Thyroid gland (tissue), 4 donors: Measurements from ENCODE around the gene PRKRIP1.
"Not testable (repeated sequence)": the region's sequence is repeated elsewhere in the genome, so short reads cannot be mapped to it uniquely, and the experiment has no call there.

Experiments used
- CTCF ChIP-seq, 6 experiments: fragments of 200-600 bp in 3 of 6; fragments of 450-650 bp in 3 of 6; sonication (generic) in 3 of 6; IDR thresholded peaks; one replicate each; pipeline ENCODE4 v1.5.1; 2016 to 2019; ENCODE audit warnings: antibody characterized with exemption in 6 of 6, mild to moderate bottlenecking in 2 of 6, inconsistent platforms in 1 of 6, moderate library complexity in 1 of 6
- POLR2A ChIP-seq, 2 donors: fragments of 450-650 bp; IDR thresholded peaks; one replicate each; pipeline ENCODE4 v1.6.1; 2017; ENCODE audit warnings: antibody characterized with exemption in 2 of 2, mild to moderate bottlenecking in 2 of 2, moderate library complexity in 1 of 2

- not testable (repeated sequence) for TF ChIP-seq CTCF, POLR2A (IDR thresholded peaks at IDR 0.05)
These were observed 15.3 kb upstream of the PRKRIP1 start for GRCh38 chr7:102380837-102381236.
